Brain microvascular endothelial cell (primary cell): ENCODE results near the gene SPEM2.

Source experiments
- DNase-seq: peaks from one replicate; pipeline ENCODE4 v3.0.0-alpha.2; 2020
- H3K27ac ChIP-seq: fragments of 250-450 bp; sonication (Bioruptor Pico); 2 replicates; pipeline ENCODE4 v1.5.1; 2020; ENCODE audit warnings: mild to moderate bottlenecking, moderate library complexity
- H3K27me3 ChIP-seq: fragments of 250-450 bp; sonication (Bioruptor Pico); replicated peaks from 2 replicates; pipeline ENCODE4 v1.5.1; 2020; ENCODE audit warnings: mild to moderate bottlenecking
- H3K36me3 ChIP-seq: fragments of 250-450 bp; sonication (Bioruptor Pico); replicated peaks from 2 replicates; pipeline ENCODE4 v1.5.1; 2020; ENCODE audit warnings: mild to moderate bottlenecking
- H3K4me3 ChIP-seq: 2 replicates; pipeline ENCODE4 v1.5.1; 2011; ENCODE audit warnings: low read depth, mild to moderate bottlenecking, control low read depth, low read length, moderate library complexity
- CTCF ChIP-seq: IDR thresholded peaks from 2 replicates; pipeline ENCODE4 v1.5.1; 2011; ENCODE audit warnings: low read depth, mild to moderate bottlenecking, moderate library complexity, low read length, control low read depth, inconsistent platforms; ENCODE audit errors: missing control alignments
- in situ Hi-C: cut with HindIII; loops from 2 replicates; pipeline ENCODE4 v1.10.0; 2017; ENCODE audit warnings: low sequenced_read_pairs, low pct_ligation_motif_present

The SPEM2 gene

GRCh38 chr17:7383371-7383741, 42.1 kb upstream of the SPEM2 start:
- DNase-seq, result no peak
- no peak for TF ChIP-seq CTCF
- in situ Hi-C loops, result no loop called here
- H3K27me3 ChIP-seq, result peaks cover 20% of the 10 kb centered on the region
- H3K4me3 ChIP-seq, result no peak overlapping the region
- no peaks in the 10 kb centered on the region for H3K36me3 ChIP-seq
- H3K27ac ChIP-seq, result no peak overlapping the region

- in situ Hi-C loops, result no loop called here
- DNase-seq, result no peak
- TF ChIP-seq CTCF, result no peak
- H3K36me3 ChIP-seq, result peaks cover 5% of the 10 kb centered on the region
- H3K27ac ChIP-seq, result no peak overlapping the region
- H3K4me3 ChIP-seq, result peak overlapping the region; percentile 42
- H3K27me3 ChIP-seq, result peaks cover 20% of the 10 kb centered on the region
Observed at GRCh38 chr17:7383742-7384488, 41.5 kb upstream of the SPEM2 start.

- peaks cover 20% of the 10 kb centered on the region for H3K27me3 ChIP-seq
- in situ Hi-C loops, result no loop called here
- no peak for TF ChIP-seq CTCF
- peak overlapping the region; percentile 42 for H3K4me3 ChIP-seq
- DNase-seq, result no peak
- H3K27ac ChIP-seq, result no peak overlapping the region
- peaks cover 11% of the 10 kb centered on the region for H3K36me3 ChIP-seq
Observed at GRCh38 chr17:7384489-7385081, 40.8 kb upstream of the SPEM2 start.

GRCh38 chr17:7388856-7389255, 36.6 kb upstream of the SPEM2 start:
- in situ Hi-C loops, result no loop called here
- no peak overlapping the region for H3K27ac ChIP-seq
- no peak overlapping the region for H3K4me3 ChIP-seq
- peaks cover 43% of the 10 kb centered on the region for H3K36me3 ChIP-seq
- TF ChIP-seq CTCF, result no peak
- no peak for DNase-seq
- H3K27me3 ChIP-seq, result no peaks in the 10 kb centered on the region

- Histone ChIP-seq H3K36me3 (peaks cover 43% of the 10 kb centered on the region), H3K4me3 (no peak overlapping the region), H3K27ac (no peak overlapping the region), H3K27me3 (no peaks in the 10 kb centered on the region)
- DNase-seq, result no peak
- in situ Hi-C loops, result no loop called here
- TF ChIP-seq CTCF, result no peak
Observed at GRCh38 chr17:7389924-7390910, 35.2 kb upstream of the SPEM2 start.
